SK-N-MC (cell line): ENCODE data around the gene DDIAS.
A peak's percentile ranks its signal among the peaks of the same experiment; 100 is the strongest.

Source experiments
- DNase-seq: peaks from one replicate; pipeline ENCODE4 v3.0.0-alpha.2; 2011; ENCODE audit warnings: low read depth, low spot score
- H3K27ac ChIP-seq: fragments of 200-600 bp; sonication (generic); 2 replicates; pipeline ENCODE4 v1.5.1; 2016; ENCODE audit warnings: mixed run types
- H3K36me3 ChIP-seq: fragments of 200-600 bp; sonication (generic); 2 replicates; pipeline ENCODE4 v1.6.1; 2017; ENCODE audit warnings: antibody characterized with exemption, low read length, mixed read lengths; ENCODE audit not compliant: insufficient read depth
- H3K4me3 ChIP-seq: fragments of 200-600 bp; sonication (generic); 2 replicates; pipeline ENCODE4 v1.5.1; 2016
- H3K9ac ChIP-seq: fragments of 200-600 bp; sonication (generic); 2 replicates; pipeline ENCODE4 v1.8.0; 2017; ENCODE audit warnings: mixed run types, mixed read lengths; ENCODE audit not compliant: insufficient read length
- H3K9me3 ChIP-seq: fragments of 200-600 bp; sonication (generic); 2 replicates; pipeline ENCODE4 v1.6.1; 2017; ENCODE audit warnings: low read depth, mild to moderate bottlenecking, antibody characterized with exemption, low read length, moderate library complexity, mixed read lengths
- EZH2 ChIP-seq: fragments of 200-600 bp; sonication (generic); IDR thresholded peaks from one replicate; pipeline ENCODE4 v1.6.1; 2017; ENCODE audit warnings: antibody characterized with exemption
- FOXP2 ChIP-seq: optimal IDR thresholded peaks from 2 replicates; pipeline ENCODE3; 2011; ENCODE audit warnings: mild to moderate bottlenecking, moderate library complexity; ENCODE audit not compliant: insufficient read depth; ENCODE audit errors: extremely low read length, control extremely low read depth
- POLR2AphosphoS5 ChIP-seq: IDR thresholded peaks from 2 replicates; pipeline ENCODE4 v1.6.1; 2012; ENCODE audit warnings: mild to moderate bottlenecking, low read depth, low read length, borderline replicate concordance

DDIAS gene

GRCh38 chr11:82873919-82874333 lies 27.6 kb upstream of the DDIAS start:
- no peak for DNase-seq
- no peak for TF ChIP-seq EZH2
- TF ChIP-seq FOXP2 = no peak
- no peak for TF ChIP-seq POLR2AphosphoS5

GRCh38 chr11:82874646-82875523 lies 26.7 kb upstream of the DDIAS start:
- H3K9me3 ChIP-seq = no peaks in the 10 kb centered on the region
- DNase-seq = no peak
- no peak overlapping the region for H3K4me3 ChIP-seq
- H3K36me3 ChIP-seq = no peaks in the 10 kb centered on the region; the same call in 1 of the 2 replicates
- no peak overlapping the region for H3K9ac ChIP-seq
- no peak overlapping the region for H3K27ac ChIP-seq
- TF ChIP-seq EZH2 (no peak), FOXP2 (no peak), POLR2AphosphoS5 (no peak)

More at GRCh38 chr11:82873919-82874333, 27.6 kb upstream of the DDIAS start:
- Histone ChIP-seq H3K27ac (peak overlapping the region; percentile 78), H3K9me3 (no peaks in the 10 kb centered on the region), H3K9ac (no peak overlapping the region), H3K36me3 (no peaks in the 10 kb centered on the region), H3K4me3 (no peak overlapping the region)

GRCh38 chr11:82883853-82884252 lies 17.7 kb upstream of the DDIAS start:
- DNase-seq = no peak
- no peak for TF ChIP-seq EZH2
- TF ChIP-seq POLR2AphosphoS5 = no peak
- no peak for TF ChIP-seq FOXP2
- no peak overlapping the region for H3K9ac ChIP-seq
- no peak overlapping the region for H3K27ac ChIP-seq
- H3K4me3 ChIP-seq = no peak overlapping the region
- no peaks in the 10 kb centered on the region for H3K9me3 ChIP-seq
- H3K36me3 ChIP-seq = peaks cover 7% of the 10 kb centered on the region; the same call in 1 of the 2 replicates

- Histone ChIP-seq H3K9ac (no peak overlapping the region), H3K9me3 (no peaks in the 10 kb centered on the region), H3K27ac (peak overlapping the region; percentile 23; the same call in 1 of the 2 replicates), H3K36me3 (no peaks in the 10 kb centered on the region; the same call in 1 of the 2 replicates), H3K4me3 (no peak overlapping the region)
- no peak for DNase-seq
- TF ChIP-seq EZH2 (no peak), POLR2AphosphoS5 (no peak), FOXP2 (no peak)
Observed at GRCh38 chr11:82889133-82890001, 12.2 kb upstream of the DDIAS start.

- no peak for DNase-seq
- peak overlapping the region; percentile 39; the same call in 1 of the 2 replicates for H3K27ac ChIP-seq
- H3K9ac ChIP-seq = no peak overlapping the region
- no peak overlapping the region for H3K4me3 ChIP-seq
- TF ChIP-seq POLR2AphosphoS5 = no peak
- no peak for TF ChIP-seq EZH2
- no peak for TF ChIP-seq FOXP2
- H3K9me3 ChIP-seq = no peaks in the 10 kb centered on the region
- H3K36me3 ChIP-seq = no peaks in the 10 kb centered on the region; the same call in 1 of the 2 replicates
Observed at GRCh38 chr11:82890002-82890341, 11.6 kb upstream of the DDIAS start.

- DNase-seq = no peak
- Histone ChIP-seq H3K27ac (no peak overlapping the region), H3K9me3 (no peaks in the 10 kb centered on the region), H3K36me3 (no peaks in the 10 kb centered on the region; the same call in 1 of the 2 replicates), H3K9ac (no peak overlapping the region), H3K4me3 (no peak overlapping the region)
- TF ChIP-seq EZH2 = no peak
- no peak for TF ChIP-seq POLR2AphosphoS5
Observed at GRCh38 chr11:82890936-82891335, 10.6 kb upstream of the DDIAS start.

- H3K9ac ChIP-seq = no peak overlapping the region
- H3K4me3 ChIP-seq = no peak overlapping the region
- no peak for DNase-seq
- H3K36me3 ChIP-seq = no peaks in the 10 kb centered on the region
- TF ChIP-seq EZH2 = no peak
- no peak overlapping the region for H3K27ac ChIP-seq
- no peaks in the 10 kb centered on the region for H3K9me3 ChIP-seq
Observed at GRCh38 chr11:82892611-82893169, 8.8 kb upstream of the DDIAS start.

GRCh38 chr11:82895437-82896091 lies 6.0 kb upstream of the DDIAS start:
- no peak overlapping the region for H3K4me3 ChIP-seq
- H3K9ac ChIP-seq = no peak overlapping the region
- H3K9me3 ChIP-seq = no peaks in the 10 kb centered on the region
- no peak for DNase-seq
- TF ChIP-seq EZH2 (no peak), FOXP2 (no peak)
- no peaks in the 10 kb centered on the region for H3K36me3 ChIP-seq
- no peak overlapping the region for H3K27ac ChIP-seq
